Measurements from ENCODE around the gene IFNG.

IFNG gene

GRCh38 chr12:68114606-68115005, 44.9 kb downstream of the IFNG start:
- DNase-seq (ENCODE audit: low read depth) = no peak

- no peak for DNase-seq (ENCODE audit: low read depth)
Measured at GRCh38 chr12:68113644-68114043, 45.9 kb downstream of the IFNG start.

GRCh38 chr12:68111995-68112394, 47.5 kb downstream of the IFNG start:
- no peak for DNase-seq (ENCODE audit: low read depth)

DNA sequence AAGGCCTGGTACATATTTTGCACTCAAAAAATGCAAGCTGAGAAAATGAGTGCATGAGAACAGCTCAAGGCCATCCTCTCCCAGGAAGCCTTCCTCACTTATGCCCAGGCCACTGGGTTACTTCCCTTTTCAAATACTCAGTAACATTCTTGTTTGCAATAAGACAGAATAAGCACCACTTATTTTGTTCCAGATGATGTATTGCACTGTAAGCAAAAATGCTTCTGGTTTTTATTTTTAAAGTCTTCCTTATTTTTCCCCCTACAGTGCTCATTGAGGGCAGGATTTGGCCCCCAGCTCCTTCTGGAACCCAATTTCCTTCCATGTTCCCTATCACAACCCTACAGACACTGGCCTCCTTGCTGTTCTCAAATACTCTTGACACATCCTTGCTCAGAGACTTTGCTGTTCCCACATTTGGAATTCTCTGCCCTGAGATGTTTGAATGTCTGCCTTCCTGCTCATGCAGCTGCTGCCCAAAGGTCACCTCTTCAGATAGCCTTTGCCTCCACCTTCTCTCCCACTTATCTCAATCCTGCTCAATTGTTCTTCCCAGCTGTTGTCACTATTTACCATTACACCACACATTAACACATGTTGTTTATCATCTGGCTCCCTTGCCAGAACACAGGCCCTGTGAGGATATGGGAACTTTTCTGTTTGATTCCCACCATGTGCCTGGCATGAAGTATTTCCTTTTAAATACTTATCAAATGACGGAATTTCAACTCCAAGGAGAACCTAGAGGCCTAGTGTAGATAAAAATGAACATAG, 49.9 kb downstream of the IFNG start:
- no peak for DNase-seq (ENCODE audit: low read depth)

GRCh38 chr12:68109001-68109400, 50.5 kb downstream of the IFNG start:
- no peak for DNase-seq (ENCODE audit: low read depth)

DNA sequence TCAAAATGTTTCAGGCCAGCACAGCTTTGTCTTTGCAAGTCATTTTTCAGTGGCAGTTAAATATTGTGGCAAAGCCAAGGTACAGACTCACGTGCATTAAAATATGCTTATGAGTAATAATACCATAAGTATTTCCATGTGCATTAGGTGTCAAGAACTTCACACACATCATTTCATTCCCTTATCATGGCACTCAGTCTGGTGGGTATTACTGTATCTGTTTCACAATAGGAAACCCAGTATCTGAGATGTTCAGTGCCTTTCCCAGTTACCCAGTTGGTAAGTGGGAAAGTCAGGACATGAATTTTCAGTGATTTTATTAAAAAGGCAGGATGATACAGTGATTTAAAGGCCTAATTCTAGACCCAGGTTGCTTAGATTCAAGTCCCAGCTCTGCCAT, 52.9 kb downstream of the IFNG start:
- no peak for DNase-seq (ENCODE audit: low read depth)

GRCh38 chr12:68106160-68106559, 53.4 kb downstream of the IFNG start:
- no peak for DNase-seq (ENCODE audit: low read depth)
